GM19351 (cell line): ENCODE results near the gene USP24.
"Not testable (repeated sequence)": the region's sequence is repeated elsewhere in the genome, so short reads cannot be mapped to it uniquely, and the experiment has no call there.

Source experiments
- ATAC-seq: cut with Tn5 transposase; IDR thresholded peaks from one replicate; pipeline ENCODE4 v1.9.1; 2021; ENCODE audit warnings: mild to moderate bottlenecking, moderate library complexity; ENCODE audit not compliant: unreplicated experiment

The USP24 gene

GRCh38 chr1:55198044-55198443 lies 17.1 kb downstream of the USP24 start:
- ATAC-seq = no peak

GRCh38 chr1:55197099-55197498 lies 18.1 kb downstream of the USP24 start:
- no peak for ATAC-seq

DNA sequence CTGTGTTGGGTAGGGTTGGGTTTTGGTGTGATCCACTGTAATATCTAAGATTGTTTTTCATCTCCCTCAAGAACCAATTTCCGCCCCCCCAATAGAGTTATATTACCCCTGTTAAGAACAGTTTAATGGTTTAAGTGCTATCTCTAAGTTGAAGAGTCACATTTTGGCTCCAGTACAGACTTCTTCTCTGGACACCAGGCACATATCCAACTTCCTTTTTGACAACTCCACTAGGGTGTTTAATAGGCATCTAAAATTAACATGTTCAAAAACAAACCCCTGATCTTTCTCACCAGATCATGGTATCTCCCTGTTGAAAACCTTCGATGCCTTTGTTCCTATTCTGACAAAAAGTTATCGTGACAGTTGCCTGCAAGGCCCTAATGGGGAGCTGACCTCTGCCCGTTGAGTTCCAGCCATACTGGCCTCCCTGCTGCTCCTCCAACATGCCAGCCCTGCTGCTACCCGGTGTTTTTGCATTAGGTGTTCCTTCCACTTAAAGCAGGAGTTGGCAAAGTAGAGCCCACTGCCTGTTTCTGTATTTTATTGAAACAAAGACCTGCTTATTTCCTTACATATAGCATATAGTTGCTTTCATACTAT lies 18.6 kb downstream of the USP24 start:
- ATAC-seq = no peak

- ATAC-seq = peak; percentile 57
These were observed 19.5 kb downstream of the USP24 start for GRCh38 chr1:55195521-55196233.

- no peak for ATAC-seq
These were observed 20.3 kb downstream of the USP24 start for GRCh38 chr1:55194851-55195250.

- no peak for ATAC-seq
These were observed 23.1 kb downstream of the USP24 start for GRCh38 chr1:55192093-55192492.

DNA sequence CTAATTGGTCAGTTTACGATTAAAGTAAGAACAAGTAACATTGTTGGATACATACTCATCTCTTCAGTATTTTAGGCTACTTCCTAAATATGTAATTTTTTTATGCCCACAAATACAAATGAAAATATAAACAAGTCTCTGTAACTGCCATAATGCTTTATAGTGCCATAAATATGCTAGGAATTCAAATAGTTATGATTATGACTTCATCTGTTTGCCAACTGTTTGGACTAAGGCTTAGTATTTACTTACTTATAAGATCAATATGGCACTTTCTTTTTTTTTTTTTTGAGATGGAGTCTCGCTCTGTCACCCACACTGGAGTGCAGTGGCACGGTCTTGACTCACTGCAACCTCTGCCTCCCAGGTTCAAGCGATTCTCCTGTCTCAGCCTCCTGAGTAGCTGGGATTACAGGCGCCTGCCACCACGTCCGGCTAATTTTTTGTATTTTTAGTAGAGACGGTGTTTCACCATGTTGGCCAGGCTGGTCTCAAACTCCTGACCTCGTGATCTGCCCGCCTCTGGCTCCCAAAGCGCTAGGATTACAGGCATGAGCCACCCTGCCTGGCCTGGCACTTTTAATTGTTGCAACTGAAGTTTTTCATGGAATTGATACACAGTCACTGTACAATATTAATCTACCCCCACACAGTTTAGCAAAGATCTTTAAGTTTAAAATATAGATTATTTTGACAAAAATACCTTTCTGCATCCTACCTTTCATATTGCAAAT lies 23.8 kb downstream of the USP24 start:
- not testable (repeated sequence) for ATAC-seq

DNA sequence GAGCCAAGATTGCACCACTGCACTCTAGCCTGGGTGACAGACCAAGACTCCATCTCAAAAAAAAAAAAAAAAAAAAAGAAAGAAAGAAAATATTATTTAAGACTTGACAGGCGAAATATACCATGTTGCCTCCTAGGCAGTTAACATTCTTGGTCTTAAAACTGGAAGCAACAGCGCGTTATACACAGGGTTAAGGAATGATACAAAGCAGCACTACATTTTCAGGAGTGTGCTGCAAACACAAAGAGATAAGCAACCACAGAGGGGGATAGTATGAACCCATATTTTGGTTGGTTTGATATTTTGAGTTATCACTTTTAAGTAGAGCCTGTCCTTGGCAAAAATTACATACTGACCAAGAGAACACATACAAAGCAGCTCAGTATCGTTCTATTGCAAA lies 25.1 kb downstream of the USP24 start:
- ATAC-seq = no peak

DNA sequence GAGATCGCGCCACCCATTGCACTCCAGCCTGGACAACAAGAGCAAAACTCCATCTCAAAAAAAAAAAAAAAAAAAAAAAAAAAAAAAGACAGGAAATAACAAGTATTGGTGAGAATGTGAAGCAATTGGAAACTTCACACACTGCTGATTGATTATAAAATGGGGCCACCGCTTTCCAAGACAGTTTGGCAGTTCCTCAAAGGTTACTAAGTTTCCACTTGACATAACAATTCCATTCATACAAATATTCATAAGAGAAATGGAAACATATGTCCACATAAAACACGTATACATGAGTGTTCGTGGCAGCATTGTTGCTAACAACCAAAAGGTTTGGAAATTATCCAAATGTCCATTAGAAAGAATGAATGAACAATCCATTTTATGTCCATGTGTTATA lies 26.3 kb downstream of the USP24 start:
- no peak for ATAC-seq

DNA sequence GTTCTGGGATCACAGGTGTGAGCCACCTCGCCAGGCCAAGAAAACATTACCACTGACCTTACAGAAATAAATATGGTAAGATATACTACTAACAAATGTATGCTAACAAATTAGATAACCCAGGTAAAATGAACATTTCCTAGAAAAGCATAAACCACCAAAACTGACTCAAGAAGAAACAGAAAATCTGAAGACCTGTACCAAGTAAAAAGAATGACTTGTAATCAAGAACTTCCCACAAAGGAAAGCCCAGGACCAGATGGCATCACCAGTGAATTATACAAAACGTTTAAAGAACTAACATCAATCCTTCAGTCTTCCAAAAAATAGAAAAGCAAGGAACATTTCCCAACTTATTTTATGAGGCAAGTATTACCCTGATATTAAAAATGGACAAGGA lies 29.3 kb downstream of the USP24 start:
- no peak for ATAC-seq

DNA sequence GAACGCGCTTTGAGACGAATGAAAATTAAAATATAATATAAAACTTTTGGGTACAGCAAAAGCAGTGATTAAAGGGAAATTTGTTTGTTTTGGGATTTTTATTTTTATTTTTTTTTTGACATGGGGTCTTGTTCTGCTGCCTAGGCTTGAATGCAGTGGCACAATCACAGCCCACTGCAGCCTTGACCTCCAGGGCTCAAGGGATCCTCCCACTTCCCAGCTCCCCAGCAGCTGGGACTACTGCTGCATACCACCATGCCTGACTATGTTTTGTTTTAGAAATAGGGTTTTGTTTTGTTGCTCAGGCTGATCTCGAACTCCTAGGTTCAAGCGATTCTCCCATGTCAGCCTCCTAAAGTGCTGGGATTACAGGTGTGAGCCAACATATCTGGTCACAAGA lies 30.3 kb downstream of the USP24 start:
- no peak for ATAC-seq

DNA sequence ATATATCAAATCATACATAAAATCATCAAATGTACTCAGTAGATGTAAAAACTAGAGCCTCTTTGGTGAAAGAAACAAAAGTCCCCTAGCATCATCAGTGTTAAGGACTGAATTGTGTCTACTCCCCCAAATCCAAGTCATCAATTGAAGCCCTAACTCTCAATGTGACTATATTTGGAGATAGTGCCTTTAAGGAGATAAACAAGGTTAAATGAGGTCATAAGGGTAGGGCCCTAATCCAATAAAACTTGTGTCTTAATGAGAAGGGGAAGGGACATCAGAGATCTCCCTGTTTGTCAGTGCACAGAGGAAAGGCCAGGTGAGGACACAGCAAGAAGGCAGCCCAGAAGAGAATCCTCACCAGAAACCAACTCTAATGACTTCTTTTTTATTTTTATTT lies 33.5 kb downstream of the USP24 start:
- no peak for ATAC-seq

DNA sequence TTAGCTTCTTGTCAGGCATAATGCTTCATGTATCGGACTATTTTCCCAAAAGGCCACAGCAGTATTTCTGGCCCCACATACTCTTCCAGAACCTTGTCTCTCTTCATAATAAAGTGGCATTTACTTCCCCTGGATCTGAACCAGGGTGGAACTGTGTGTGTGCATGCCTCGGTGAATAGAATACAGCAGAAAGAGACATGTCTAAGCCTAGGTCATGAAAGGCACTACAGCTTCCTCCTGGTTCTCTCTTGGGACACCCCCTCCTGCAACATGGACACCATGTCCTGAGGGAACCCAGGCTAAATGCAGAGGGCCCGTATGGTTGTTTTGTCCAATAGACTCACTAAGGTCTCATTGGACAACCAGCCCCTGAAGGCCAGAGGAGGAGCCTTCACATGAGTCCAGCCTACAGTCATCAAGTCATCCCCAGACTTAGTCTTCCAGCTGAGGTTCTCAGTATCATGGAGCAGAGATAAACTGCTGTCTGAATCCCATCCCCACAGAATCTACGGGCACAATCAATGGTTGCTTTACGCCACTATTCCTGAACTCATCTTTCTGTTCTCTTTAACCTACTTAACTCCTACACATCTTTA lies 35.0 kb downstream of the USP24 start:
- no peak for ATAC-seq

DNA sequence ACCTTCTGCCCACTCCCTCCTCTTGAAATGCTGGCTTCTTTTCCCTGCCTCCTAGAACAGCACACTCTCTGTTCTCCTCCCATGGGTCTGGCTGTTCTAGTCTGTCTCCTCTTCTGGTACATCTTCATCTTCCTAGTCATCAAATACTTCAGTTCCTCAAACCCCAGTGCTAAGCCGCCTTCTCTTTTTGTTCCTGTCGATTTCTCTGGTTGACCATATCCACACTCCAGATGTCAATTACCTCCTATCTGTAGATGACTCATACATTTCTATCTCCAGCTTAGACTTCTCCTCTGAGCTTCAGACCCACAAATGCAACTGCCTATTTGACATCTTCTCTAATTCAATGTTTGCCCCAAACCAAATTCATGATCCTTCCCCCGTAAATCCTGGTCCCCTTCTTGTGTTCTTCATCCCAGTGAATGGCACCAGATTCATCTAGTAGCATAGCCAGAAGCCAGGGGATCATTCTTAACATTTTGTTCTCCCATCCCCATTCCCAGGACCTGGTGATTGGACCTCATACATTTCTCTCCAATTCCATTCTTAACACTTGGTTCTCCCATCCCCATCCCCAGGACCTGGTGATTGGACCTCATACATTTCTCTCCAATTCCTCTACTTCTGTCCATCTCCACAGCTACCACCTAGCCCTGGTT lies 35.9 kb downstream of the USP24 start:
- no peak for ATAC-seq

DNA sequence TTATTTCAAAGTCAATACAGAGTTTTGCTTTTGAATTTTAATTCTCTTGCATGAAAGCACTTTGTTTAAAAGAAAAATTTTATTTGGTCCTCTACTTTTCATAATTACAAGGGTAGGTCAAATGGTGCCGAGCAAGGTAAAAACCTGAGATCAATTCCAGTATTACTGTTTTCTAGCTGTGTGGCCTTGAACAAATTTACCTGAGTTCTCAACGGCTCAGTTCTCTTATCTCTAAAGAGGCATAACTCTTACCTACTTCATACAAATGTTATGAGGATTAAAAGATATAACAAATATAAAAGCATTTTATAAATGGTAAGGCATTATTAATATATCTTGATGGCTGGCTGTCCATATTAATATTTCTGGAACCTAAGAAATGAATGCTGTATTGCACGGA lies 42.5 kb downstream of the USP24 start:
- ATAC-seq = no peak

DNA sequence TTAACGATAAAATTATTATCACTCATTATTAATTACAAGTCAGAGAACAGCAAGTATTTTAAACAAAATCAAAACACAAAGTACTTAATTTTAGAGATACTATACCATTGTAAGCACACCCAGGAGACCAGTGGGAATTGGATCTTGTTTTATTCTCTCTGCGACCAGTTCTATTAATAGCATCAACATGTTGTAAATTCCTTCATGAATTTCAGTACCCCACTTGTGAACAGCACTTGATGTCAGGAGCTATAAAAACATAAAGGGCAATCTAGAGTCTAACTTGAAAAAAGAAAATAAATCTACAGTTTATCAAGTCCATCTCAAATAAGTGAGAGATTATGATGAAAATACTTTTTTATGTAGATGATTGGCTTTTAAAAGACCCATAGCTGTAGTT lies 42.9 kb downstream of the USP24 start:
- no peak for ATAC-seq

- ATAC-seq = no peak
These were observed 43.5 kb downstream of the USP24 start for GRCh38 chr1:55171694-55172093.

GRCh38 chr1:55170426-55170825 lies 44.7 kb downstream of the USP24 start:
- no peak for ATAC-seq

- ATAC-seq = no peak
These were observed 46.0 kb downstream of the USP24 start for GRCh38 chr1:55169126-55169525.

- no peak for ATAC-seq
These were observed 46.8 kb downstream of the USP24 start for GRCh38 chr1:55168353-55168752.

- ATAC-seq = no peak
These were observed 47.8 kb downstream of the USP24 start for GRCh38 chr1:55167224-55167871.
